HG02973 (cell line): ENCODE results near the gene CTNNA3.

ENCODE experiments used
- ATAC-seq: cut with Tn5 transposase; IDR thresholded peaks from one replicate; pipeline ENCODE4 v1.9.1; 2021; ENCODE audit warnings: moderate library complexity; ENCODE audit not compliant: unreplicated experiment

The CTNNA3 gene

GRCh38 chr10:67385566-67385965 lies 310.4 kb downstream of the CTNNA3 start:
- no peak for ATAC-seq

- ATAC-seq: no peak
These were observed 310.9 kb downstream of the CTNNA3 start for GRCh38 chr10:67385089-67385488.

GRCh38 chr10:67331121-67331910 lies 364.7 kb downstream of the CTNNA3 start:
- no peak for ATAC-seq

- ATAC-seq: no peak
These were observed 368.1 kb downstream of the CTNNA3 start for GRCh38 chr10:67327626-67328535.

GRCh38 chr10:67319976-67320375 lies 376.0 kb downstream of the CTNNA3 start:
- no peak for ATAC-seq

- no peak for ATAC-seq
These were observed 387.1 kb downstream of the CTNNA3 start for GRCh38 chr10:67308912-67309311.

GRCh38 chr10:67306588-67307205 lies 389.3 kb downstream of the CTNNA3 start:
- no peak for ATAC-seq

- no peak for ATAC-seq
These were observed 393.3 kb downstream of the CTNNA3 start for GRCh38 chr10:67302701-67303100.

- no peak for ATAC-seq
These were observed 396.2 kb downstream of the CTNNA3 start for GRCh38 chr10:67299761-67300160.

- ATAC-seq: no peak
These were observed 398.3 kb downstream of the CTNNA3 start for GRCh38 chr10:67297637-67298181.

- ATAC-seq: no peak
These were observed 399.1 kb downstream of the CTNNA3 start for GRCh38 chr10:67296926-67297325.

GRCh38 chr10:67288688-67289410 lies 407.1 kb downstream of the CTNNA3 start:
- ATAC-seq: no peak

- no peak for ATAC-seq
These were observed 411.4 kb downstream of the CTNNA3 start for GRCh38 chr10:67284589-67284988.

- ATAC-seq: no peak
These were observed 413.1 kb downstream of the CTNNA3 start for GRCh38 chr10:67282871-67283270.

GRCh38 chr10:67280405-67280804 lies 415.6 kb downstream of the CTNNA3 start:
- no peak for ATAC-seq

- no peak for ATAC-seq
These were observed 418.6 kb downstream of the CTNNA3 start for GRCh38 chr10:67277402-67277801.

GRCh38 chr10:67269828-67270227 lies 426.2 kb downstream of the CTNNA3 start:
- no peak for ATAC-seq

- no peak for ATAC-seq
These were observed 427.8 kb downstream of the CTNNA3 start for GRCh38 chr10:67268146-67268545.

- no peak for ATAC-seq
These were observed 433.3 kb downstream of the CTNNA3 start for GRCh38 chr10:67262675-67263074.

GRCh38 chr10:67261300-67261797 lies 434.6 kb downstream of the CTNNA3 start:
- no peak for ATAC-seq
